ENCODE measurements around the gene TMPRSS5. TPM values are rescaled to one million over a fixed set of nuclear protein-coding genes. Genes with fewer than 3 reads are reported as not detected.

Gene TMPRSS5
- total and polyA plus RNA-seq, 2 donors = 0.28 to 1.1 TPM

- Histone ChIP-seq H3K27me3 (ENCODE audit: control insufficient read depth in 2 of 2, insufficient read depth in 1 of 2, low read length in 1 of 2) (no peaks in the 10 kb centered on the region), H3K36me3 (ENCODE audit: control insufficient read depth in 2 of 2, insufficient read depth in 2 of 2, low read length in 1 of 2) (no peaks in the 10 kb centered on the region), H3K9me3 (ENCODE audit: control insufficient read depth in 2 of 2, insufficient read depth in 1 of 2, low read length in 1 of 2) (peaks cover 0 to 7% of the 10 kb centered on the region in 2 donors), H3K27ac (ENCODE audit: low read depth in 1 of 2, low read length in 1 of 2) (no peak overlapping the region), H3K4me3 (ENCODE audit: low read length in 2 of 2) (no peak overlapping the region), H3K4me1 (ENCODE audit: control insufficient read depth in 2 of 2, insufficient read depth in 2 of 2, low read length in 2 of 2) (no peaks in the 10 kb centered on the region)
- 89% methylated on average over 5 of the region's 5 CpGs for WGBS
- DNase-seq (ENCODE audit: low read depth in 6 of 9, low spot score in 9 of 9) = no peak
Observed at GRCh38 chr11:113645593-113646349, 60.3 kb downstream of the TMPRSS5 start.

- Histone ChIP-seq H3K27ac (ENCODE audit: low read depth in 1 of 2, low read length in 1 of 2) (no peak overlapping the region), H3K9me3 (ENCODE audit: control insufficient read depth in 2 of 2, insufficient read depth in 1 of 2, low read length in 1 of 2) (peaks cover 0 to 6% of the 10 kb centered on the region in 2 donors), H3K27me3 (ENCODE audit: control insufficient read depth in 2 of 2, insufficient read depth in 1 of 2, low read length in 1 of 2) (no peaks in the 10 kb centered on the region), H3K36me3 (ENCODE audit: control insufficient read depth in 2 of 2, insufficient read depth in 2 of 2, low read length in 1 of 2) (no peaks in the 10 kb centered on the region), H3K4me3 (ENCODE audit: low read length in 2 of 2) (no peak overlapping the region), H3K4me1 (ENCODE audit: control insufficient read depth in 2 of 2, insufficient read depth in 2 of 2, low read length in 2 of 2) (no peaks in the 10 kb centered on the region)
- DNase-seq (ENCODE audit: low read depth in 6 of 9, low spot score in 9 of 9) = no peak
- WGBS = 65% methylated on average over 3 of the region's 3 CpGs
Observed at GRCh38 chr11:113644605-113645004, 61.5 kb downstream of the TMPRSS5 start.

GRCh38 chr11:113643701-113644100 is 62.4 kb downstream of the TMPRSS5 start:
- Histone ChIP-seq H3K36me3 (ENCODE audit: control insufficient read depth in 2 of 2, insufficient read depth in 2 of 2, low read length in 1 of 2) (no peaks in the 10 kb centered on the region), H3K9me3 (ENCODE audit: control insufficient read depth in 2 of 2, insufficient read depth in 1 of 2, low read length in 1 of 2) (no peaks in the 10 kb centered on the region), H3K4me1 (ENCODE audit: control insufficient read depth in 2 of 2, insufficient read depth in 2 of 2, low read length in 2 of 2) (no peaks in the 10 kb centered on the region), H3K27me3 (ENCODE audit: control insufficient read depth in 2 of 2, insufficient read depth in 1 of 2, low read length in 1 of 2) (no peaks in the 10 kb centered on the region), H3K4me3 (ENCODE audit: low read length in 2 of 2) (no peak overlapping the region), H3K27ac (ENCODE audit: low read depth in 1 of 2, low read length in 1 of 2) (no peak overlapping the region)
- no peak for DNase-seq (ENCODE audit: low read depth in 6 of 9, low spot score in 9 of 9)
- WGBS = 86% methylated on average over 5 of the region's 5 CpGs

GRCh38 chr11:113643006-113643585 is 63.0 kb downstream of the TMPRSS5 start:
- H3K36me3 ChIP-seq (ENCODE audit: control insufficient read depth in 2 of 2, insufficient read depth in 2 of 2, low read length in 1 of 2) = no peaks in the 10 kb centered on the region
- DNase-seq (ENCODE audit: low read depth in 6 of 9, low spot score in 9 of 9) = no peak
- H3K9me3 ChIP-seq (ENCODE audit: control insufficient read depth in 2 of 2, insufficient read depth in 1 of 2, low read length in 1 of 2) = no peaks in the 10 kb centered on the region
- H3K4me3 ChIP-seq (ENCODE audit: low read length in 2 of 2) = no peak overlapping the region
- no peaks in the 10 kb centered on the region for H3K4me1 ChIP-seq (ENCODE audit: control insufficient read depth in 2 of 2, insufficient read depth in 2 of 2, low read length in 2 of 2)
- WGBS = 91% methylated on average over 7 of the region's 7 CpGs
- H3K27me3 ChIP-seq (ENCODE audit: control insufficient read depth in 2 of 2, insufficient read depth in 1 of 2, low read length in 1 of 2) = no peaks in the 10 kb centered on the region
- H3K27ac ChIP-seq (ENCODE audit: low read depth in 1 of 2, low read length in 1 of 2) = no peak overlapping the region

GRCh38 chr11:113642090-113642489 is 64.0 kb downstream of the TMPRSS5 start:
- H3K27me3 ChIP-seq (ENCODE audit: control insufficient read depth in 2 of 2, insufficient read depth in 1 of 2, low read length in 1 of 2) = no peaks in the 10 kb centered on the region
- no peaks in the 10 kb centered on the region for H3K36me3 ChIP-seq (ENCODE audit: control insufficient read depth in 2 of 2, insufficient read depth in 2 of 2, low read length in 1 of 2)
- no peak for DNase-seq (ENCODE audit: low read depth in 6 of 9, low spot score in 9 of 9)
- no peaks in the 10 kb centered on the region for H3K4me1 ChIP-seq (ENCODE audit: control insufficient read depth in 2 of 2, insufficient read depth in 2 of 2, low read length in 2 of 2)
- no peak overlapping the region for H3K4me3 ChIP-seq (ENCODE audit: low read length in 2 of 2)
- no peak overlapping the region for H3K27ac ChIP-seq (ENCODE audit: low read depth in 1 of 2, low read length in 1 of 2)
- 99% methylated on average over 1 of the region's 1 CpG for WGBS
- H3K9me3 ChIP-seq (ENCODE audit: control insufficient read depth in 2 of 2, insufficient read depth in 1 of 2, low read length in 1 of 2) = no peaks in the 10 kb centered on the region

GRCh38 chr11:113638376-113638775 is 67.7 kb downstream of the TMPRSS5 start:
- Histone ChIP-seq H3K27me3 (ENCODE audit: control insufficient read depth in 2 of 2, insufficient read depth in 1 of 2, low read length in 1 of 2) (no peaks in the 10 kb centered on the region), H3K36me3 (ENCODE audit: control insufficient read depth in 2 of 2, insufficient read depth in 2 of 2, low read length in 1 of 2) (no peaks in the 10 kb centered on the region), H3K4me1 (ENCODE audit: control insufficient read depth in 2 of 2, insufficient read depth in 2 of 2, low read length in 2 of 2) (no peaks in the 10 kb centered on the region), H3K4me3 (ENCODE audit: low read length in 2 of 2) (no peak overlapping the region), H3K9me3 (ENCODE audit: control insufficient read depth in 2 of 2, insufficient read depth in 1 of 2, low read length in 1 of 2) (no peaks in the 10 kb centered on the region), H3K27ac (ENCODE audit: low read depth in 1 of 2, low read length in 1 of 2) (no peak overlapping the region)
- WGBS = 93% methylated on average over 9 of the region's 9 CpGs
- DNase-seq (ENCODE audit: low read depth in 6 of 9, low spot score in 9 of 9) = no peak

- Histone ChIP-seq H3K27me3 (ENCODE audit: control insufficient read depth in 2 of 2, insufficient read depth in 1 of 2, low read length in 1 of 2) (no peaks in the 10 kb centered on the region), H3K27ac (ENCODE audit: low read depth in 1 of 2, low read length in 1 of 2) (no peak overlapping the region), H3K9me3 (ENCODE audit: control insufficient read depth in 2 of 2, insufficient read depth in 1 of 2, low read length in 1 of 2) (no peaks in the 10 kb centered on the region), H3K36me3 (ENCODE audit: control insufficient read depth in 2 of 2, insufficient read depth in 2 of 2, low read length in 1 of 2) (no peaks in the 10 kb centered on the region), H3K4me3 (ENCODE audit: low read length in 2 of 2) (no peak overlapping the region), H3K4me1 (ENCODE audit: control insufficient read depth in 2 of 2, insufficient read depth in 2 of 2, low read length in 2 of 2) (no peaks in the 10 kb centered on the region)
- DNase-seq (ENCODE audit: low read depth in 6 of 9, low spot score in 9 of 9) = no peak
- 70% methylated on average over 2 of the region's 2 CpGs for WGBS
Observed at GRCh38 chr11:113637636-113638035, 68.5 kb downstream of the TMPRSS5 start.

Other genes with a start within 250 kb of the TMPRSS5 start
- gene DRD2, start 230.9 kb downstream of the TMPRSS5 start, total RNA-seq = 0.05 TPM
- 0.30 TPM for gene DRD2, start 230.9 kb downstream of the TMPRSS5 start, polyA plus RNA-seq
- gene ZW10, start 67.4 kb upstream of the TMPRSS5 start, total RNA-seq = 18.8 TPM
- 6.0 TPM for gene ZW10, start 67.4 kb upstream of the TMPRSS5 start, polyA plus RNA-seq
- not detected for gene CLDN25, start 73.5 kb upstream of the TMPRSS5 start, total RNA-seq
- not detected for gene CLDN25, start 73.5 kb upstream of the TMPRSS5 start, polyA plus RNA-seq
- gene USP28, start 169.3 kb upstream of the TMPRSS5 start, total RNA-seq = 13.6 TPM
- 7.4 TPM for gene USP28, start 169.3 kb upstream of the TMPRSS5 start, polyA plus RNA-seq
- gene HTR3B, start 198.5 kb upstream of the TMPRSS5 start, total RNA-seq = 0.09 TPM
- 0.11 TPM for gene HTR3B, start 198.5 kb upstream of the TMPRSS5 start, polyA plus RNA-seq

All from thymus (tissue), 11 donors.